H9 (cell line): Measurements from ENCODE around the gene MEMO1. TPM values are rescaled to one million over a fixed set of nuclear protein-coding genes. Genes with fewer than 3 reads are reported as not detected.
"Not testable (repeated sequence)": the region's sequence is repeated elsewhere in the genome, so short reads cannot be mapped to it uniquely, and the experiment has no call there.

Experiments used
- DNase-seq: peaks from one replicate; pipeline ENCODE4 v3.0.0-alpha.2; 2017
- H2AFZ ChIP-seq: one replicate; pipeline ENCODE4 v1.6.1; 2013; ENCODE audit warnings: mild to moderate bottlenecking, low read length, control low read depth, moderate library complexity
- H2AK5ac ChIP-seq: 2 replicates; pipeline ENCODE4 v1.6.1; 2013; ENCODE audit warnings: low read length, control low read depth, mixed read lengths; ENCODE audit not compliant: insufficient read length
- H2BK120ac ChIP-seq: one replicate; pipeline ENCODE4 v1.6.1; 2013; ENCODE audit warnings: low read depth, mild to moderate bottlenecking, low read length, control low read depth, inconsistent platforms; ENCODE audit not compliant: poor library complexity, severe bottlenecking
- H2BK12ac ChIP-seq: 2 replicates; pipeline ENCODE4 v1.6.1; 2013; ENCODE audit warnings: low read length, control low read depth, mixed read lengths, low read depth; ENCODE audit not compliant: insufficient read length
- H2BK15ac ChIP-seq: 2 replicates; pipeline ENCODE4 v1.6.1; 2013; ENCODE audit warnings: low read depth, low read length, control low read depth
- H2BK20ac ChIP-seq: one replicate; pipeline ENCODE4 v1.6.1; 2013; ENCODE audit warnings: low read depth, mild to moderate bottlenecking, low read length, control low read depth, inconsistent platforms; ENCODE audit not compliant: poor library complexity, severe bottlenecking
- H2BK5ac ChIP-seq: 2 replicates; pipeline ENCODE4 v1.6.1; 2013; ENCODE audit warnings: low read length, control low read depth, mixed read lengths; ENCODE audit not compliant: insufficient read length
- H3K14ac ChIP-seq: 2 replicates; pipeline ENCODE4 v1.6.1; 2013; ENCODE audit warnings: low read length, control low read depth; ENCODE audit not compliant: insufficient read depth
- H3K18ac ChIP-seq: 2 replicates; pipeline ENCODE4 v1.6.1; 2013; ENCODE audit warnings: low read depth, mild to moderate bottlenecking, mixed read lengths, low read length, control low read depth; ENCODE audit not compliant: insufficient read length
- H3K23ac ChIP-seq: 2 replicates; pipeline ENCODE4 v1.6.1; 2013; ENCODE audit warnings: low read length, control low read depth, mixed read lengths, low read depth; ENCODE audit not compliant: insufficient read length
- H3K23me2 ChIP-seq: 2 replicates; pipeline ENCODE4 v1.6.1; 2013; ENCODE audit warnings: low read depth, mild to moderate bottlenecking, mixed read lengths, low read length, control low read depth; ENCODE audit not compliant: insufficient read length, poor library complexity, severe bottlenecking
- H3K27ac ChIP-seq: 2 replicates; pipeline ENCODE4 v1.5.1; 2013; ENCODE audit warnings: low read length, control low read depth, mixed read lengths, low read depth; ENCODE audit not compliant: insufficient read length
- H3K27me3 ChIP-seq: 2 replicates; pipeline ENCODE4 v1.6.1; 2013; ENCODE audit warnings: low read length, control low read depth, inconsistent platforms; ENCODE audit not compliant: insufficient read depth
- H3K4ac ChIP-seq: 2 replicates; pipeline ENCODE4 v1.6.1; 2013; ENCODE audit warnings: low read depth, mild to moderate bottlenecking, control low read depth, inconsistent platforms, low read length, moderate library complexity
- H3K4me1 ChIP-seq: 2 replicates; pipeline ENCODE4 v1.6.1; 2013; ENCODE audit warnings: low read length, control low read depth, inconsistent platforms; ENCODE audit not compliant: insufficient read depth
- H3K4me2 ChIP-seq: 2 replicates; pipeline ENCODE4 v1.6.1; 2013; ENCODE audit warnings: low read length, control low read depth, mixed read lengths; ENCODE audit not compliant: insufficient read length, insufficient read depth
- H3K56ac ChIP-seq: 2 replicates; pipeline ENCODE4 v1.6.1; 2013; ENCODE audit warnings: low read depth, mild to moderate bottlenecking, mixed read lengths, low read length, control low read depth; ENCODE audit not compliant: insufficient read length
- H3K79me1 ChIP-seq: 2 replicates; pipeline ENCODE4 v1.6.1; 2013; ENCODE audit warnings: low read depth, mild to moderate bottlenecking, moderate library complexity, low read length, control low read depth, inconsistent platforms; ENCODE audit not compliant: insufficient read depth, poor library complexity, severe bottlenecking
- H3K79me2 ChIP-seq: 2 replicates; pipeline ENCODE4 v1.6.1; 2013; ENCODE audit warnings: low read length, control low read depth, inconsistent platforms; ENCODE audit not compliant: insufficient read depth
- H3K9ac ChIP-seq: 2 replicates; pipeline ENCODE4 v1.6.1; 2013; ENCODE audit warnings: low read length, control low read depth, mixed read lengths; ENCODE audit not compliant: insufficient read length; ENCODE audit errors: extremely low read depth
- H3K9me3 ChIP-seq: one replicate; pipeline ENCODE4 v1.6.1; 2013; ENCODE audit warnings: low read depth, low read length, inconsistent platforms; ENCODE audit not compliant: control insufficient read depth
- H3T11ph ChIP-seq: one replicate; pipeline ENCODE4 v1.6.1; 2013; ENCODE audit warnings: mild to moderate bottlenecking, low read length, control low read depth, inconsistent platforms
- H4K20me1 ChIP-seq: one replicate; pipeline ENCODE4 v1.6.1; 2013; ENCODE audit not compliant: control insufficient read depth, insufficient read length, insufficient read depth
- H4K5ac ChIP-seq: 2 replicates; pipeline ENCODE4 v1.6.1; 2013; ENCODE audit warnings: low read depth, mild to moderate bottlenecking, mixed read lengths, low read length, control low read depth; ENCODE audit not compliant: insufficient read length
- H4K8ac ChIP-seq: replicated peaks from 2 replicates; pipeline ENCODE4 v1.6.1; 2013; ENCODE audit warnings: low read length, control low read depth, mixed read lengths, low read depth; ENCODE audit not compliant: insufficient read length
- H4K91ac ChIP-seq: 2 replicates; pipeline ENCODE4 v1.6.1; 2013; ENCODE audit warnings: low read depth, mild to moderate bottlenecking, moderate library complexity, mixed read lengths, low read length, control low read depth; ENCODE audit not compliant: insufficient read length
- H3K27ac Mint-ChIP-seq, 3 experiments: 2 replicates in 2 of 3; 3 replicates in 1 of 3; pipeline ENCODE4 v1.8.0; 2020 to 2021; ENCODE audit warnings: mixed read lengths in 3 of 3, mild to moderate bottlenecking in 1 of 3, moderate library complexity in 1 of 3
- H3K27me3 Mint-ChIP-seq: 2 replicates; pipeline ENCODE4 v1.8.0; 2021; ENCODE audit warnings: low read depth, mild to moderate bottlenecking, moderate library complexity, mixed read lengths
- H3K36me3 Mint-ChIP-seq, 3 experiments: 2 replicates in 2 of 3; 3 replicates in 1 of 3; pipeline ENCODE4 v1.8.0; 2020 to 2021; ENCODE audit warnings: low read depth in 3 of 3, mixed read lengths in 3 of 3; ENCODE audit not compliant: insufficient read depth in 1 of 3
- H3K4me1 Mint-ChIP-seq, 2 experiments: 2 replicates each; pipeline ENCODE4 v1.8.0; 2020; ENCODE audit warnings: mixed read lengths in 2 of 2
- H3K4me3 Mint-ChIP-seq, 2 experiments: 2 replicates in 1 of 2; 3 replicates in 1 of 2; pipeline ENCODE4 v1.8.0; 2020 to 2021; ENCODE audit warnings: mild to moderate bottlenecking in 2 of 2, mixed read lengths in 2 of 2, moderate library complexity in 1 of 2
- H3K9me3 Mint-ChIP-seq, 2 experiments: 2 replicates in 1 of 2; 3 replicates in 1 of 2; pipeline ENCODE4 v1.8.0; 2020; ENCODE audit warnings: mild to moderate bottlenecking in 2 of 2, mixed read lengths in 2 of 2, moderate library complexity in 1 of 2
- WGBS: extraction: QIAGEN DNeasy Blood & Tissue Kit; methylation state at CpG from one replicate; pipeline ENCODE4 v1.1.7; 2013; ENCODE audit warnings: missing lambda C conversion rate, low lambda C conversion rate, mixed read lengths; ENCODE audit not compliant: insufficient read length; ENCODE audit errors: extremely low coverage; 5-methylcytosine and 5-hydroxymethylcytosine counted together
- total RNA-seq: library from RNA; stranded (reverse); gene quantifications from 2 replicates; pipeline ENCODE4 v1.2.1, GENCODE V29; 2021

MEMO1 gene
- total RNA-seq, 1 experiment from 2014 or later, result 49.4 TPM

DNA sequence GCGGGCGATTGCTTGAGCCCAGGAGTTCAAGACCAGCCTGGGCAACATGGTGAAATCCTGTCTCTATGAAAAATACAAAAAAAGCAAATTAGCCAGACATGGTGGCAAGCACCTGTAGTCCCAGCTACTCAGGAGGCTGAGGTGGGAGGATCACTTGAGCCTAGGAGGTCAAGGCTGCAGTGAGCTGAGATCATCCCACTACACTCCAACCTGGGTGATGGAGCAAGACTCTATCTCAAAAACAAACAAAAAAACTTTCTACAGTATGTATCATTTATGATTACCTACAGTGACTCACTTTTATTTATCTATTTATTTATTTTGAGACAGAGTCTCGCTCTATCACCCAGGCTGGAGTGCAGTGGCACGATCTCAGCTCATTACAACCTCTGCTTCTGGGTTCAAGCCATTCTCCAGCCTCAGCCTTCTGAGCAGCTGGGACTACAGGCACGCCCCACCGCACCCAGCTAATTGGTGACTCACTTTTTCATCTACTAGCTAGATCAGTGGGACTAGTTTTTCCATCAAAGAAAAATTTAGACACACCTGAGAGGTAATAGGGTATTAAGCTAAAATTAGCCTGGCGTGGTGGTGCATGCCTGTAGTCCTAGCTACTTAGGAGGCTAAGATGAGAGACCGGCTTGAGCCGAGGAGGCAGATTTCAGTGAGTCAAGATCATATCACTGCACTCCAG is 8.1 kb upstream of the MEMO1 start:
- not testable (repeated sequence) for H3K4me1 Mint-ChIP-seq, H3K9me3 Mint-ChIP-seq, H3K27me3 ChIP-seq, H3K23me2 ChIP-seq, H3K4me1 ChIP-seq, H3K18ac ChIP-seq, DNase-seq, H3K23ac ChIP-seq, H4K5ac ChIP-seq, H3K4ac ChIP-seq, H4K8ac ChIP-seq, H3K4me3 Mint-ChIP-seq, H2BK20ac ChIP-seq, H2AFZ ChIP-seq, H3K27me3 Mint-ChIP-seq, H3T11ph ChIP-seq, H2BK120ac ChIP-seq, H4K20me1 ChIP-seq, H3K9me3 ChIP-seq, H3K27ac ChIP-seq, H3K27ac Mint-ChIP-seq, H3K9ac ChIP-seq, H2BK12ac ChIP-seq, H2AK5ac ChIP-seq, H2BK15ac ChIP-seq, H3K14ac ChIP-seq, H3K4me2 ChIP-seq, H2BK5ac ChIP-seq, H3K79me1 ChIP-seq, H4K91ac ChIP-seq, H3K56ac ChIP-seq, H3K79me2 ChIP-seq
- WGBS, result no CpG with 5 or more reads among the region's 9 CpGs
- H3K36me3 Mint-ChIP-seq, result peaks cover 10 to 63% (median 36%) of the 10 kb centered on the region in 3 experiments; a peak in 6 of 7 replicates
